AG04450 (cell line): ENCODE data around the gene C10orf88. TPM values are rescaled to one million over a fixed set of nuclear protein-coding genes. Genes with fewer than 3 reads are reported as not detected.

Experiments
- CTCF ChIA-PET: fragments of 300-600, 350-600 bp; formaldehyde crosslinking; extraction: SDS; loops from one replicate; lab custom pipeline; 2022; ENCODE audit warnings: antibody characterized with exemption, inconsistent platforms; lab: Charles Lee
- POLR2A ChIA-PET: fragments of 350-600 bp; formaldehyde crosslinking; extraction: SDS; loops from one replicate; lab custom pipeline; 2021; ENCODE audit warnings: antibody characterized with exemption, inconsistent platforms; lab: Yijun Ruan, JAX
- DNase-seq: peaks from one replicate; pipeline ENCODE4 v3.0.0-alpha.2; 2011; ENCODE audit warnings: low read depth, low spot score
- H3K27ac ChIP-seq: one replicate; pipeline ENCODE4 v1.5.1; 2012; ENCODE audit warnings: low read depth, low read length, control low read depth
- H3K27me3 ChIP-seq: one replicate; pipeline ENCODE4 v1.6.0; 2012; ENCODE audit warnings: low read length; ENCODE audit not compliant: control insufficient read depth, insufficient read depth
- H3K4me3 ChIP-seq: 2 replicates; pipeline ENCODE4 v1.5.1; 2011; ENCODE audit warnings: mild to moderate bottlenecking, low read depth, low read length, control low read depth
- H3K9me3 ChIP-seq: 2 replicates; pipeline ENCODE4 v1.5.1; 2012; ENCODE audit warnings: low read length; ENCODE audit not compliant: control insufficient read depth, insufficient read depth
- CTCF ChIP-seq: IDR thresholded peaks from 2 replicates; pipeline ENCODE4 v1.5.1; 2011; ENCODE audit warnings: low read depth, low read length, control low read depth, inconsistent platforms
- polyA minus RNA-seq: library from RNA; depleted of rRNA, polyadenylated mRNA; stranded (reverse); fragments of >200 nt; gene quantifications from 2 replicates; pipeline ENCODE4 v1.2.3, GENCODE V29; 2011; rRNA and poly(A)+ RNA removed
- polyA plus RNA-seq: library from polyadenylated mRNA; depleted of rRNA; stranded (reverse); fragments of >200 nt; gene quantifications from 2 replicates; pipeline ENCODE4 v1.2.3, GENCODE V29; 2011; rRNA removed

Gene C10orf88
- polyA plus RNA-seq (7.5 and 8.6 TPM in 2 replicates), polyA minus RNA-seq (5.9 and 9.6 TPM in 2 replicates)

GRCh38 chr10:122953902-122954730 is at the start of gene C10orf88:
Gene C10orf88, minus strand, starts transcription at chr10:122954227. Its CDS starts 49 bp downstream, at chr10:122954178.
- CTCF ChIA-PET, result interaction anchor here (0.6 to 2.3 kb wide), 3 partner anchors 26 to 601 kb away, joined by 3 to 19 read pairs (median 4); partner anchors contain the start of gene PSTK
- H3K27me3 ChIP-seq, result no peaks in the 10 kb centered on the region
- H3K9me3 ChIP-seq, result peaks cover 7% of the 10 kb centered on the region
- H3K27ac ChIP-seq, result peak within 1 kb of the TSS; percentile 77
- POLR2A ChIA-PET, result interaction anchor here (0.9 to 1.5 kb wide), 3 partner anchors 16 to 54 kb away, joined by 3 to 8 read pairs (median 6); partner anchors contain the start of genes IKZF5 and PSTK
- peak within 1 kb of the TSS; percentile 82 for H3K4me3 ChIP-seq
- peak; percentile 99 for DNase-seq
- 0 out of 2 replicates have a peak, but pooled peaks have one; percentile 5 for TF ChIP-seq CTCF

- Histone ChIP-seq H3K4me3 (no peak overlapping the region), H3K27me3 (no peaks in the 10 kb centered on the region), H3K9me3 (no peaks in the 10 kb centered on the region), H3K27ac (no peak overlapping the region)
- ChIA-PET POLR2A (no interaction called here), CTCF (no interaction called here)
- no peak for DNase-seq
- TF ChIP-seq CTCF, result no peak
These were observed 47.3 kb upstream of the C10orf88 start for GRCh38 chr10:123001370-123001769.

- ChIA-PET CTCF (interaction anchor here (1.2 to 6.6 kb wide), 2 partner anchors 19 to 21 kb away, joined by 3 to 39 read pairs; partner anchors contain the start of gene PSTK), POLR2A (no interaction called here)
- H3K27ac ChIP-seq, result no peak overlapping the region
- no peak overlapping the region for H3K4me3 ChIP-seq
- no peaks in the 10 kb centered on the region for H3K27me3 ChIP-seq
- TF ChIP-seq CTCF, result no peak
- no peaks in the 10 kb centered on the region for H3K9me3 ChIP-seq
- no peak for DNase-seq
These were observed 46.1 kb upstream of the C10orf88 start for GRCh38 chr10:123000155-123000554.

GRCh38 chr10:122999347-122999746 is 45.3 kb upstream of the C10orf88 start:
- CTCF ChIA-PET, result interaction anchor here (0.9 to 6.6 kb wide), 3 partner anchors 18 to 44 kb away, joined by 3 to 39 read pairs (median 3); partner anchors contain the start of gene PSTK
- POLR2A ChIA-PET, result interaction anchor here (0.7 kb wide), 1 partner anchor 9 kb away, joined by 4 read pairs; no protein-coding TSS in a partner anchor
- DNase-seq, result no peak
- Histone ChIP-seq H3K4me3 (no peak overlapping the region), H3K27me3 (no peaks in the 10 kb centered on the region), H3K9me3 (no peaks in the 10 kb centered on the region), H3K27ac (no peak overlapping the region)
- no peak for TF ChIP-seq CTCF

GRCh38 chr10:122998934-122999333 is 44.9 kb upstream of the C10orf88 start:
- Histone ChIP-seq H3K9me3 (no peaks in the 10 kb centered on the region), H3K27ac (no peak overlapping the region), H3K4me3 (no peak overlapping the region), H3K27me3 (no peaks in the 10 kb centered on the region)
- TF ChIP-seq CTCF, result no peak
- no peak for DNase-seq
- CTCF ChIA-PET, result interaction anchor here (0.9 to 6.6 kb wide), 3 partner anchors 18 to 44 kb away, joined by 3 to 39 read pairs (median 3); partner anchors contain the start of gene PSTK
- POLR2A ChIA-PET, result interaction anchor here (0.7 kb wide), 1 partner anchor 9 kb away, joined by 4 read pairs; no protein-coding TSS in a partner anchor
